HepG2 (cell line): Measurements from ENCODE around the gene SYAP1. TPM values are rescaled to one million over a fixed set of nuclear protein-coding genes. Genes with fewer than 3 reads are reported as not detected.
"Not testable (repeated sequence)": the region's sequence is repeated elsewhere in the genome, so short reads cannot be mapped to it uniquely, and the experiment has no call there.

Experiments
- ATAC-seq: fragments of 200-7000 bp; cut with Tn5 transposase; 3 replicates; pipeline ENCODE4 v1.9.1; 2020; ENCODE audit warnings: mild to moderate bottlenecking, moderate library complexity
- BruUV-seq: library from RNA; stranded (reverse); fragments of 400-500 nt; replicated peaks from 2 replicates; lab custom pipeline; 2021; lab: Mats Ljungman, UMichigan
- CTCF ChIA-PET: fragments of 300-600 bp; formaldehyde crosslinking; extraction: SDS; loops from one replicate; lab custom pipeline; 2021; ENCODE audit warnings: low total read pairs, inconsistent platforms, low intra/inter-chr PET ratio; lab: Yijun Ruan, JAX
- POLR2A ChIA-PET: fragments of 350-600 bp; sonication (Branson Sonifier 250); formaldehyde crosslinking; loops from one replicate; lab custom pipeline; 2020; ENCODE audit warnings: antibody characterized with exemption, inconsistent platforms; lab: Yijun Ruan, JAX
- DNase-seq: peaks from one replicate; pipeline ENCODE4 v3.0.0-alpha.2; 2015; ENCODE audit warnings: low spot score
- FAIRE-seq: peaks from 3 replicates; lab custom pipeline; 2011; peaks lifted over from hg19 to GRCh38; lab: Jason Lieb, UNC
- H2AFZ ChIP-seq: one replicate; pipeline ENCODE4 v1.6.1; 2011; ENCODE audit warnings: low read length, inconsistent platforms
- H3K27ac ChIP-seq: fragments of 300-600 bp; 3 replicates; pipeline ENCODE4 v1.8.0; 2011; ENCODE audit warnings: mixed run types, mild to moderate bottlenecking, mixed read lengths, low read length, inconsistent platforms; ENCODE audit not compliant: insufficient read depth; ENCODE audit errors: extremely low read length
- H3K27me3 ChIP-seq, 2 experiments: fragments of 200-600 bp in 1 of 2; 2 replicates in 1 of 2; 3 replicates in 1 of 2; pipeline versions ENCODE4 v1.6.0 to v1.8.0; 2011; ENCODE audit warnings: low read length in 2 of 2, mild to moderate bottlenecking in 2 of 2, moderate library complexity in 2 of 2, inconsistent platforms in 1 of 2; ENCODE audit not compliant: insufficient read depth in 2 of 2, control insufficient read depth in 1 of 2
- H3K36me3 ChIP-seq, 2 experiments: fragments of 200-600 bp in 1 of 2; replicated peaks in 1 of 2; 2 replicates in 1 of 2; 3 replicates in 1 of 2; pipeline versions ENCODE4 v1.5.1 to v1.8.0; 2011; ENCODE audit warnings: low read length in 2 of 2, inconsistent platforms in 1 of 2; ENCODE audit not compliant: insufficient read depth in 2 of 2, control insufficient read depth in 1 of 2
- H3K4me1 ChIP-seq: 2 replicates; pipeline ENCODE4 v1.5.1; 2012; ENCODE audit warnings: low read length, inconsistent platforms; ENCODE audit not compliant: insufficient read depth
- H3K4me2 ChIP-seq: 2 replicates; pipeline ENCODE4 v1.6.0; 2011; ENCODE audit warnings: low read depth, low read length, inconsistent platforms
- H3K4me3 ChIP-seq, 3 experiments: fragments of 200-600 bp in 1 of 3; sonication (generic), shearing (Covaris generic) in 1 of 3; replicated peaks in 1 of 3; 2 replicates each; pipeline ENCODE4 v1.5.1; 2011 to 2016; ENCODE audit warnings: low read length in 3 of 3, inconsistent platforms in 2 of 3, low read depth in 2 of 3, mild to moderate bottlenecking in 2 of 3, control low read depth in 1 of 3, mixed read lengths in 1 of 3; ENCODE audit not compliant: insufficient read depth in 1 of 3
- H3K79me2 ChIP-seq: one replicate; pipeline ENCODE4 v1.6.1; 2011; ENCODE audit warnings: low read length, inconsistent platforms; ENCODE audit not compliant: insufficient read depth
- H3K9ac ChIP-seq: 2 replicates; pipeline ENCODE4 v1.6.0; 2011; ENCODE audit warnings: mild to moderate bottlenecking, low read depth, low read length, inconsistent platforms; ENCODE audit not compliant: insufficient read depth
- H3K9me3 ChIP-seq: 2 replicates; pipeline ENCODE4 v1.5.1; 2012; ENCODE audit warnings: mild to moderate bottlenecking, low read length
- H4K20me1 ChIP-seq: 2 replicates; pipeline ENCODE4 v1.6.0; 2011; ENCODE audit warnings: inconsistent platforms, mild to moderate bottlenecking, low read length, moderate library complexity; ENCODE audit not compliant: insufficient read depth
- ZNF121 ChIP-seq: sonication (generic); formaldehyde crosslinking; IDR thresholded peaks from 2 replicates; pipeline ENCODE4 v1.5.0; 2020; ENCODE audit warnings: mild to moderate bottlenecking, missing genetic modification reagents
- WGBS: methylation state at CpG from one replicate; pipeline ENCODE4 v1.1.6; 2017; ENCODE audit warnings: low lambda C conversion rate; 5-methylcytosine and 5-hydroxymethylcytosine counted together
- in situ Hi-C: cut with HindIII; loops from 2 replicates; pipeline ENCODE4 v1.10.0; 2017; ENCODE audit warnings: low pct_unique_long_range_greater_than_20kb; ENCODE audit not compliant: extremely low pct_ligation_motif_present
- intact Hi-C: fragments of 100-400 bp; cut with micrococcal nuclease; formaldehyde crosslinking; loops from one replicate; pipeline ENCODE4 v1.10.0; 2022; ENCODE audit not compliant: unreplicated experiment
- polyA plus RNA-seq, 8 experiments: library from polyadenylated mRNA; depleted of rRNA in 3 of 8; stranded (reverse) in 7 of 8; unstranded in 1 of 8; fragments of >200 nt; fragmentation: Illumina TruSeq in 4 of 8; extraction: Trizol in 4 of 8; gene quantifications; 2 replicates each; pipeline versions ENCODE4 v1.2.1 to v1.2.3, GENCODE V29; 2011 to 2016; ENCODE audit warnings: low read depth in 4 of 8, missing spikeins in 1 of 8, mixed read lengths in 1 of 8; ENCODE audit not compliant: insufficient read depth in 1 of 8
- total RNA-seq, 5 experiments: library from RNA; depleted of rRNA; stranded (reverse); fragments of >200 nt; fragmentation: Illumina TruSeq; extraction: Trizol; gene quantifications; 2 replicates each; pipeline ENCODE4 v1.2.3, GENCODE V29; 2016; ENCODE audit warnings: low read depth in 1 of 5
- TF ChIP-seq, protein P1 (sequence below): IDR thresholded peaks from 2 replicates; pipeline ENCODE4 v1.6.1; 2018; ENCODE audit warnings: missing genetic modification reagents, mild to moderate bottlenecking, missing compliant biosample characterization
- TF ChIP-seq, protein P2 (sequence below), 2 experiments: sonication (generic) in 1 of 2; formaldehyde crosslinking in 1 of 2; IDR thresholded peaks; 2 replicates each; pipeline versions ENCODE4 v1.4.0 to v1.6.1; 2016 to 2020; ENCODE audit warnings: borderline replicate concordance in 1 of 2, low read depth in 1 of 2, mild to moderate bottlenecking in 1 of 2, missing genetic modification reagents in 1 of 2

SYAP1 gene
- total and polyA plus RNA-seq, 2 of the 13 experiments (the other 11 are each of a cell fraction or from before 2014, with no cell fraction given): 4.9 to 18.5 TPM

DNA sequence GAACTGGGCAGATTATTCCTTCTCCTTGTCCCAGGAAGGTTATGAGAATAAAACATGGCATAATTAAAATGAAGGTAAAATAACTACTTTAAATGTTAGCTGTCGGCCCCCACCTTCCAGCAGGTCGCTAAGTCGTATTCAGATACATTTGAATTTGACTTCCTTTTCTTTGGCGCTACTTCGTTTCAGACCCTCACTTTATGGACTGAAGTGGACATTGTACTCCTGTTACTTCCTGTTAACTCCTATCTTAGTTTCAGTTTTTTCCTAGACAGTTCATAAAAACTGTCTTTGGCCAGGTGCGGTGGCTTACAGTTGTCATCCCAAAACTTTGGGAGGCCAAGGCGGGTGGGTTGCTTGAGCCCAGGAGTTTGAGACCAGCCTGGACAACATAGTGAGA is 5.7 kb downstream of the SYAP1 start:
- CTCF ChIA-PET: no interaction called here
- H3K4me2 ChIP-seq: 0 out of 2 replicates have a peak overlapping the region, but pooled peaks have one; percentile 7
- FAIRE-seq (no peak), ATAC-seq (no peak)
- H3K4me1 ChIP-seq: peaks cover 54% of the 10 kb centered on the region
- BruUV-seq: no TSS peak
- no peak overlapping the region for H3K27ac ChIP-seq
- H2AFZ ChIP-seq: no peak overlapping the region
- no peak overlapping the region for H3K4me3 ChIP-seq
- H4K20me1 ChIP-seq: no peaks in the 10 kb centered on the region
- in situ Hi-C loops: no loop called here
- no peaks in the 10 kb centered on the region for H3K9me3 ChIP-seq
- POLR2A ChIA-PET: no interaction called here
- no peaks in the 10 kb centered on the region for H3K36me3 ChIP-seq
- no peak overlapping the region for H3K9ac ChIP-seq
- TF ChIP-seq, protein P1, sequence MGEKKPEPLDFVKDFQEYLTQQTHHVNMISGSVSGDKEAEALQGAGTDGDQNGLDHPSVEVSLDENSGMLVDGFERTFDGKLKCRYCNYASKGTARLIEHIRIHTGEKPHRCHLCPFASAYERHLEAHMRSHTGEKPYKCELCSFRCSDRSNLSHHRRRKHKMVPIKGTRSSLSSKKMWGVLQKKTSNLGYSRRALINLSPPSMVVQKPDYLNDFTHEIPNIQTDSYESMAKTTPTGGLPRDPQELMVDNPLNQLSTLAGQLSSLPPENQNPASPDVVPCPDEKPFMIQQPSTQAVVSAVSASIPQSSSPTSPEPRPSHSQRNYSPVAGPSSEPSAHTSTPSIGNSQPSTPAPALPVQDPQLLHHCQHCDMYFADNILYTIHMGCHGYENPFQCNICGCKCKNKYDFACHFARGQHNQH: no peak
- 0 out of 2 replicates have a peak, but pooled peaks have one; percentile 20 for TF ChIP-seq ZNF121 (CRISPR knock-in tag)
- TF ChIP-seq, all 625 proteins: peak for 1
- DNase-seq: no peak
- WGBS: 79% methylated on average over 7 of the region's 7 CpGs
- Histone ChIP-seq H3K79me2 (peaks cover 48% of the 10 kb centered on the region), H3K27me3 (no peaks in the 10 kb centered on the region)
- intact Hi-C loops: no loop called here

DNA sequence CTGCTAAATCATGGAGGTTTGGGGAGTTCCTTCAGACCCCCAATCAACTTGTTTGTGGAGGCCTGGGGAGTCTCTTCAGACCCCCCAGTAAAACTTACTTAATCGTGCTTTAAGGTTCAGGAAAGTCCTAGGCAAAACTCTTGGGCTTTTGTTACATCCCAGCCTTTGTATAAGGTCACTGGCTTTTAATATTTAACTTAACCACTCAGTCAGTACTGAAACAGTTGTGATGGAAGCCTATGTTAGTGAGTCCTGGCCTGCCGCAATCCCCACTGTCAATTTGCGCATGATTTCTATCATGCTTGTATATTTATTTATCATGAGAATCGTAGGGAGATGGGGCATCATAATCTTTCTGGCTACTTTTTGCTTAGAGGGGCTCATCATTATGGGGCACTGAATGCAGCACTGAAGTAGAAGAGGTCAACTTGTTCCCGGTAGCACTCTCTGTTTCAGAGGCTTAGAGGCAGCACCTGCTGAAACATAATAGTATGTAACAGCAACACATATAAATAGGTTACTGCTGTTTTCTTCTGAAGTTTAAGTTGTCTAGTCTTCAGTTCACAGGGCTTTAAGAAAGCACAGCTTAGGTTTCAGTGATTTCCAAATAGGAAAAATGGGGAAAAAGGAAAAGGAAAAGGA is 7.1 kb downstream of the SYAP1 start:
- BruUV-seq: not testable (repeated sequence)

More for the DNA sequence above, 7.1 kb downstream of the SYAP1 start:
- TF ChIP-seq, protein P2, sequence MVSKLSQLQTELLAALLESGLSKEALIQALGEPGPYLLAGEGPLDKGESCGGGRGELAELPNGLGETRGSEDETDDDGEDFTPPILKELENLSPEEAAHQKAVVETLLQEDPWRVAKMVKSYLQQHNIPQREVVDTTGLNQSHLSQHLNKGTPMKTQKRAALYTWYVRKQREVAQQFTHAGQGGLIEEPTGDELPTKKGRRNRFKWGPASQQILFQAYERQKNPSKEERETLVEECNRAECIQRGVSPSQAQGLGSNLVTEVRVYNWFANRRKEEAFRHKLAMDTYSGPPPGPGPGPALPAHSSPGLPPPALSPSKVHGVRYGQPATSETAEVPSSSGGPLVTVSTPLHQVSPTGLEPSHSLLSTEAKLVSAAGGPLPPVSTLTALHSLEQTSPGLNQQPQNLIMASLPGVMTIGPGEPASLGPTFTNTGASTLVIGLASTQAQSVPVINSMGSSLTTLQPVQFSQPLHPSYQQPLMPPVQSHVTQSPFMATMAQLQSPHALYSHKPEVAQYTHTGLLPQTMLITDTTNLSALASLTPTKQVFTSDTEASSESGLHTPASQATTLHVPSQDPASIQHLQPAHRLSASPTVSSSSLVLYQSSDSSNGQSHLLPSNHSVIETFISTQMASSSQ (IDR thresholded peaks at IDR 0.05; ENCODE audit: low read depth): 0 out of 2 replicates have a peak, but pooled peaks have one; percentile 10
- TF ChIP-seq, protein P2 (CRISPR knock-in tag; IDR thresholded peaks at IDR 0.05; ENCODE audit: borderline replicate concordance): peak; percentile 21; the same call in 1 of the 2 replicates
- Histone ChIP-seq H3K79me2 (peaks cover 38% of the 10 kb centered on the region), H3K9ac (0 out of 2 replicates have a peak overlapping the region, but pooled peaks have one; percentile 8), H3K4me1 (peaks cover 48% of the 10 kb centered on the region), H3K4me2 (peak overlapping the region; percentile 51), H3K4me3 (peak overlapping the region in 2 of 3 experiments; percentile 12 to 33; a peak in 3 of 6 replicates)
- intact Hi-C loops, POLR2A ChIA-PET, H3K36me3 ChIP-seq, H2AFZ ChIP-seq, CTCF ChIA-PET, H4K20me1 ChIP-seq, FAIRE-seq, H3K27ac ChIP-seq, H3K9me3 ChIP-seq, DNase-seq, H3K27me3 ChIP-seq, in situ Hi-C loops: not testable (repeated sequence)
- WGBS: 2% methylated on average over 4 of the region's 5 CpGs
- ATAC-seq: peak; percentile 75
